Subcutaneous adipose tissue (tissue), 4 donors: Measurements from ENCODE around the gene STYXL1. TPM values are rescaled to one million over a fixed set of nuclear protein-coding genes. Genes with fewer than 3 reads are reported as not detected.

ENCODE experiments used
- CTCF ChIP-seq: fragments of 450-650 bp; IDR thresholded peaks from one replicate; pipeline ENCODE4 v1.5.1; 2016; ENCODE audit warnings: low read depth, mild to moderate bottlenecking, control low read depth, antibody characterized with exemption, moderate library complexity
- total RNA-seq, 4 donors: library from RNA; depleted of rRNA; stranded (reverse); fragments of >200 nt; gene quantifications; one replicate each; pipeline ENCODE4 v1.1.0, GENCODE V29; 2016

STYXL1 gene
- total RNA-seq, 4 donors from 2014 or later, result 14.8 to 37.1 (median 26.0) TPM

GRCh38 chr7:75985009-75985517, 62.7 kb downstream of the STYXL1 start:
- no peak for TF ChIP-seq CTCF

- no peak for TF ChIP-seq CTCF
These were observed 63.4 kb downstream of the STYXL1 start for GRCh38 chr7:75984130-75985008.

GRCh38 chr7:75983471-75984129, 64.2 kb downstream of the STYXL1 start:
- no peak for TF ChIP-seq CTCF

- no peak for TF ChIP-seq CTCF
These were observed 65.3 kb downstream of the STYXL1 start for GRCh38 chr7:75982306-75983064.

- TF ChIP-seq CTCF, result no peak
These were observed 66.1 kb downstream of the STYXL1 start for GRCh38 chr7:75981453-75982305.

- TF ChIP-seq CTCF, result no peak
These were observed 66.7 kb downstream of the STYXL1 start for GRCh38 chr7:75981203-75981452.
